Glutamatergic neuron (in vitro differentiated cells): ENCODE measurements around the gene B4GALNT4. TPM values are rescaled to one million over a fixed set of nuclear protein-coding genes. Genes with fewer than 3 reads are reported as not detected.
"Not testable (repeated sequence)": the region's sequence is repeated elsewhere in the genome, so short reads cannot be mapped to it uniquely, and the experiment has no call there.

Source experiments
- DNase-seq: peaks from one replicate; pipeline ENCODE4 v3.0.0; 2022
- H3K27ac Mint-ChIP-seq: one replicate; pipeline ENCODE4 v1.8.0; 2020; ENCODE audit warnings: mild to moderate bottlenecking, mixed read lengths, inconsistent platforms; ENCODE audit not compliant: unreplicated experiment
- H3K27me3 Mint-ChIP-seq: one replicate; pipeline ENCODE4 v1.8.0; 2020; ENCODE audit warnings: mild to moderate bottlenecking, moderate library complexity, mixed read lengths, inconsistent platforms; ENCODE audit not compliant: unreplicated experiment
- H3K36me3 Mint-ChIP-seq: one replicate; pipeline ENCODE4 v1.8.0; 2020; ENCODE audit warnings: mild to moderate bottlenecking, mixed read lengths, inconsistent platforms; ENCODE audit not compliant: unreplicated experiment
- H3K4me1 Mint-ChIP-seq: one replicate; pipeline ENCODE4 v1.8.0; 2020; ENCODE audit warnings: mild to moderate bottlenecking, low read depth, mixed read lengths, inconsistent platforms; ENCODE audit not compliant: unreplicated experiment
- H3K4me3 Mint-ChIP-seq: one replicate; pipeline ENCODE4 v1.8.0; 2020; ENCODE audit warnings: mild to moderate bottlenecking, mixed read lengths, inconsistent platforms; ENCODE audit not compliant: unreplicated experiment
- H3K9me3 Mint-ChIP-seq: one replicate; pipeline ENCODE4 v1.8.0; 2020; ENCODE audit warnings: mild to moderate bottlenecking, moderate library complexity, mixed read lengths, inconsistent platforms; ENCODE audit not compliant: unreplicated experiment
- CTCF ChIP-seq: fragments of 200-600 bp; sonication (generic); IDR thresholded peaks from one replicate; pipeline ENCODE4 v1.5.0; 2021; ENCODE audit not compliant: partially characterized antibody, unreplicated experiment
- total RNA-seq: library from RNA; stranded (reverse); fragmentation: NEBNext Ultra II Directional; extraction: Animal tissue kit (Norgen Biotek cat#: 25700); gene quantifications from one replicate; pipeline ENCODE4 v1.2.1, GENCODE V29; 2021; ENCODE audit not compliant: unreplicated experiment

B4GALNT4 gene
- total RNA-seq, 1 donor from 2014 or later, result 418 TPM

- H3K9me3 Mint-ChIP-seq, result peaks cover 2% of the 10 kb centered on the region
- H3K27me3 Mint-ChIP-seq, result peaks cover 4% of the 10 kb centered on the region
- H3K27ac Mint-ChIP-seq, result no peak overlapping the region
- no peaks in the 10 kb centered on the region for H3K4me1 Mint-ChIP-seq
- no peaks in the 10 kb centered on the region for H3K36me3 Mint-ChIP-seq
- no peak for TF ChIP-seq CTCF
- no peak overlapping the region for H3K4me3 Mint-ChIP-seq
- DNase-seq, result no peak
Measured at GRCh38 chr11:409008-409599, 39.8 kb downstream of the B4GALNT4 start.

- TF ChIP-seq CTCF, result no peak
- no peak overlapping the region for H3K27ac Mint-ChIP-seq
- no peak overlapping the region for H3K4me3 Mint-ChIP-seq
- H3K36me3 Mint-ChIP-seq, result no peaks in the 10 kb centered on the region
- no peak for DNase-seq
- H3K4me1 Mint-ChIP-seq, result no peaks in the 10 kb centered on the region
- peaks cover 7% of the 10 kb centered on the region for H3K27me3 Mint-ChIP-seq
- peaks cover 2% of the 10 kb centered on the region for H3K9me3 Mint-ChIP-seq
Measured at GRCh38 chr11:409600-410483, 40.5 kb downstream of the B4GALNT4 start.

GRCh38 chr11:410711-411110 lies 41.4 kb downstream of the B4GALNT4 start:
- not testable (repeated sequence) for H3K36me3 Mint-ChIP-seq, H3K4me3 Mint-ChIP-seq, H3K27me3 Mint-ChIP-seq, H3K27ac Mint-ChIP-seq, H3K9me3 Mint-ChIP-seq, H3K4me1 Mint-ChIP-seq, DNase-seq

- not testable (repeated sequence) for H3K4me1 Mint-ChIP-seq, DNase-seq, H3K27ac Mint-ChIP-seq, H3K4me3 Mint-ChIP-seq, H3K9me3 Mint-ChIP-seq, H3K36me3 Mint-ChIP-seq, H3K27me3 Mint-ChIP-seq
Measured at GRCh38 chr11:411520-411919, 42.2 kb downstream of the B4GALNT4 start.

GRCh38 chr11:412641-413119 lies 43.4 kb downstream of the B4GALNT4 start:
- no peak for DNase-seq
- peaks cover 1% of the 10 kb centered on the region for H3K4me1 Mint-ChIP-seq
- peaks cover 7% of the 10 kb centered on the region for H3K27me3 Mint-ChIP-seq
- H3K36me3 Mint-ChIP-seq, result no peaks in the 10 kb centered on the region
- TF ChIP-seq CTCF, result no peak
- H3K27ac Mint-ChIP-seq, result no peak overlapping the region
- no peaks in the 10 kb centered on the region for H3K9me3 Mint-ChIP-seq
- no peak overlapping the region for H3K4me3 Mint-ChIP-seq
